ENCODE data around the gene CSNK2A2.

CSNK2A2 gene

GRCh38 chr16:58198803-58199411 lies 1.0 kb upstream of the CSNK2A2 start:
- no peak for FAIRE-seq

- no peak for FAIRE-seq
Measured at GRCh38 chr16:58197314-58198012, 443 bp downstream of the CSNK2A2 start.

GRCh38 chr16:58196898-58197313 lies 1.0 kb downstream of the CSNK2A2 start:
- no peak for FAIRE-seq

- no peak for FAIRE-seq
Measured at GRCh38 chr16:58195771-58196170, 2.1 kb downstream of the CSNK2A2 start.

- FAIRE-seq, result no peak
Measured at GRCh38 chr16:58195344-58195743, 2.6 kb downstream of the CSNK2A2 start.

- FAIRE-seq, result no peak
Measured at GRCh38 chr16:58194790-58195189, 3.1 kb downstream of the CSNK2A2 start.

GRCh38 chr16:58187665-58188421 lies 10.1 kb downstream of the CSNK2A2 start:
- no peak for FAIRE-seq

- no peak for FAIRE-seq
Measured at GRCh38 chr16:58187092-58187491, 10.8 kb downstream of the CSNK2A2 start.

- no peak for FAIRE-seq
Measured at GRCh38 chr16:58186176-58186944, 11.5 kb downstream of the CSNK2A2 start.

GRCh38 chr16:58177353-58177710 lies 20.6 kb downstream of the CSNK2A2 start:
- no peak for FAIRE-seq

GRCh38 chr16:58176608-58177352 lies 21.1 kb downstream of the CSNK2A2 start:
- FAIRE-seq, result no peak

- no peak for FAIRE-seq
Measured at GRCh38 chr16:58170223-58170622, 27.7 kb downstream of the CSNK2A2 start.

GRCh38 chr16:58160855-58161254 lies 37.1 kb downstream of the CSNK2A2 start:
- FAIRE-seq, result no peak

- FAIRE-seq, result no peak
Measured at GRCh38 chr16:58158725-58159124, 39.2 kb downstream of the CSNK2A2 start.

GRCh38 chr16:58157951-58158540 lies 39.9 kb downstream of the CSNK2A2 start:
- no peak for FAIRE-seq

GRCh38 chr16:58157239-58157638 lies 40.7 kb downstream of the CSNK2A2 start:
- no peak for FAIRE-seq

- FAIRE-seq, result no peak
Measured at GRCh38 chr16:58155839-58156238, 42.1 kb downstream of the CSNK2A2 start.

- no peak for FAIRE-seq
Measured at GRCh38 chr16:58154345-58154744, 43.6 kb downstream of the CSNK2A2 start.

- FAIRE-seq, result no peak
Measured at GRCh38 chr16:58152246-58152868, 45.5 kb downstream of the CSNK2A2 start.

- no peak for FAIRE-seq
Measured at GRCh38 chr16:58148526-58148925, 49.4 kb downstream of the CSNK2A2 start.

GRCh38 chr16:58148099-58148498 lies 49.8 kb downstream of the CSNK2A2 start:
- no peak for FAIRE-seq

- no peak for FAIRE-seq
Measured at GRCh38 chr16:58138852-58139251, 59.1 kb downstream of the CSNK2A2 start.

Data from colon (tissue), 2 donors.